COLO829 (cell line): Measurements from ENCODE around the gene AVPI1.
"Not testable (repeated sequence)": the region's sequence is repeated elsewhere in the genome, so short reads cannot be mapped to it uniquely, and the experiment has no call there.

Source experiments
- DNase-seq: peaks from one replicate; pipeline ENCODE4 v3.0.0; 2012; ENCODE audit warnings: low spot score

AVPI1 gene

GRCh38 chr10:97682042-97682441, 5.0 kb downstream of the AVPI1 start:
- no peak for DNase-seq

GRCh38 chr10:97679594-97679993, 7.4 kb downstream of the AVPI1 start:
- DNase-seq, result no peak

- DNase-seq, result peak; percentile 47
Measured at GRCh38 chr10:97676770-97677581, 10.1 kb downstream of the AVPI1 start.

- DNase-seq, result no peak
Measured at GRCh38 chr10:97675222-97675621, 11.8 kb downstream of the AVPI1 start.

- DNase-seq, result no peak
Measured at GRCh38 chr10:97673736-97674525, 13.1 kb downstream of the AVPI1 start.

- DNase-seq, result no peak
Measured at GRCh38 chr10:97669571-97669970, 17.5 kb downstream of the AVPI1 start.

- DNase-seq, result no peak
Measured at GRCh38 chr10:97667463-97667862, 19.6 kb downstream of the AVPI1 start.

GRCh38 chr10:97666992-97667391, 20.0 kb downstream of the AVPI1 start:
- no peak for DNase-seq

- no peak for DNase-seq
Measured at GRCh38 chr10:97664282-97664850, 22.7 kb downstream of the AVPI1 start.

- no peak for DNase-seq
Measured at GRCh38 chr10:97659589-97659988, 27.5 kb downstream of the AVPI1 start.

GRCh38 chr10:97656777-97657176, 30.3 kb downstream of the AVPI1 start:
- DNase-seq, result no peak

- no peak for DNase-seq
Measured at GRCh38 chr10:97651773-97652172, 35.3 kb downstream of the AVPI1 start.

- no peak for DNase-seq
Measured at GRCh38 chr10:97650726-97651125, 36.3 kb downstream of the AVPI1 start.

GRCh38 chr10:97649405-97649750, 37.7 kb downstream of the AVPI1 start:
- not testable (repeated sequence) for DNase-seq

GRCh38 chr10:97648562-97649404, 38.3 kb downstream of the AVPI1 start:
- peak; percentile 73 for DNase-seq

- DNase-seq, result peak; percentile 63
Measured at GRCh38 chr10:97647556-97647955, 39.5 kb downstream of the AVPI1 start.

- DNase-seq, result no peak
Measured at GRCh38 chr10:97644936-97645335, 42.1 kb downstream of the AVPI1 start.

- DNase-seq, result no peak
Measured at GRCh38 chr10:97643441-97643985, 43.5 kb downstream of the AVPI1 start.

GRCh38 chr10:97642471-97643159, 44.4 kb downstream of the AVPI1 start:
- DNase-seq, result not testable (repeated sequence)

- no peak for DNase-seq
Measured at GRCh38 chr10:97640868-97641811, 45.9 kb downstream of the AVPI1 start.
